Measurements from ENCODE around the gene INTS4.
"Not testable (repeated sequence)": the region's sequence is repeated elsewhere in the genome, so short reads cannot be mapped to it uniquely, and the experiment has no call there.

The INTS4 gene

GRCh38 chr11:77994434-77995362 is at the start of gene INTS4:
Gene INTS4 (minus strand): TSS chr11:77994668. CDS start chr11:77994643, 25 bp downstream.
- DNase-seq (ENCODE audit: low spot score) = peak; percentile 93

- DNase-seq (ENCODE audit: low spot score) = no peak
Measured at GRCh38 chr11:78041843-78042440, 47.5 kb upstream of the INTS4 start.

GRCh38 chr11:78041380-78041719 is 46.9 kb upstream of the INTS4 start:
- not testable (repeated sequence) for DNase-seq (ENCODE audit: low spot score)

GRCh38 chr11:78040691-78041379 is 46.4 kb upstream of the INTS4 start:
- DNase-seq (ENCODE audit: low spot score) = no peak

GRCh38 chr11:78039919-78040671 is 45.6 kb upstream of the INTS4 start:
- DNase-seq (ENCODE audit: low spot score) = no peak

- no peak for DNase-seq (ENCODE audit: low spot score)
Measured at GRCh38 chr11:78039391-78039918, 45.0 kb upstream of the INTS4 start.

GRCh38 chr11:78038697-78039313 is 44.3 kb upstream of the INTS4 start:
- DNase-seq (ENCODE audit: low spot score) = no peak

- no peak for DNase-seq (ENCODE audit: low spot score)
Measured at GRCh38 chr11:78037825-78038620, 43.6 kb upstream of the INTS4 start.

- no peak for DNase-seq (ENCODE audit: low spot score)
Measured at GRCh38 chr11:78037056-78037455, 42.6 kb upstream of the INTS4 start.

GRCh38 chr11:78036313-78036712 is 41.8 kb upstream of the INTS4 start:
- DNase-seq (ENCODE audit: low spot score) = no peak

GRCh38 chr11:78034623-78035022 is 40.2 kb upstream of the INTS4 start:
- no peak for DNase-seq (ENCODE audit: low spot score)

GRCh38 chr11:78033040-78033439 is 38.6 kb upstream of the INTS4 start:
- no peak for DNase-seq (ENCODE audit: low spot score)

GRCh38 chr11:78032090-78032489 is 37.6 kb upstream of the INTS4 start:
- no peak for DNase-seq (ENCODE audit: low spot score)

GRCh38 chr11:78031629-78032028 is 37.2 kb upstream of the INTS4 start:
- DNase-seq (ENCODE audit: low spot score) = no peak

- peak; percentile 86 for DNase-seq (ENCODE audit: low spot score)
Measured at GRCh38 chr11:78030429-78031325, 36.2 kb upstream of the INTS4 start.

- not testable (repeated sequence) for DNase-seq (ENCODE audit: low spot score)
Measured at GRCh38 chr11:78028423-78028822, 34.0 kb upstream of the INTS4 start.

- no peak for DNase-seq (ENCODE audit: low spot score)
Measured at GRCh38 chr11:78027759-78028158, 33.3 kb upstream of the INTS4 start.

GRCh38 chr11:78025378-78025777 is 30.9 kb upstream of the INTS4 start:
- no peak for DNase-seq (ENCODE audit: low spot score)

GRCh38 chr11:78023426-78023825 is 29.0 kb upstream of the INTS4 start:
- DNase-seq (ENCODE audit: low spot score) = no peak

Measured in D341Med (cell line).